ES-I3 (cell line): ENCODE results near the gene ALG9.
A peak's percentile ranks its signal among the peaks of the same experiment; 100 is the strongest.

Experiments
- H3K36me3 ChIP-seq: 2 replicates; pipeline ENCODE4 v1.6.1; 2013; ENCODE audit warnings: mild to moderate bottlenecking, low read length, control low read depth, moderate library complexity; ENCODE audit not compliant: insufficient read depth
- H3K4me1 ChIP-seq: 2 replicates; pipeline ENCODE4 v1.6.1; 2013; ENCODE audit warnings: mild to moderate bottlenecking, control low read depth, low read length; ENCODE audit not compliant: insufficient read depth
- H3K9ac ChIP-seq: 2 replicates; pipeline ENCODE4 v1.6.1; 2013; ENCODE audit warnings: low read depth, mild to moderate bottlenecking, low read length, moderate library complexity
- H3K9me3 ChIP-seq: 2 replicates; pipeline ENCODE4 v1.6.1; 2013; ENCODE audit warnings: mild to moderate bottlenecking, low read length, moderate library complexity; ENCODE audit not compliant: control insufficient read depth, insufficient read depth

ALG9 gene

GRCh38 chr11:111870886-111871692 is at the start of gene ALG9:
Gene ALG9, minus strand, starts transcription at chr11:111871581. Its CDS starts 99 bp downstream, at chr11:111871482.
- H3K36me3 ChIP-seq: no peaks in the 10 kb centered on the region; the same call in 1 of the 2 replicates
- H3K9ac ChIP-seq: peak within 1 kb of the TSS; percentile 64
- no peaks in the 10 kb centered on the region for H3K9me3 ChIP-seq
- peaks cover 6% of the 10 kb centered on the region; the same call in 1 of the 2 replicates for H3K4me1 ChIP-seq

GRCh38 chr11:111920908-111921307 is 49.5 kb upstream of the ALG9 start:
- Histone ChIP-seq H3K36me3 (no peaks in the 10 kb centered on the region), H3K4me1 (peaks cover 9% of the 10 kb centered on the region; the same call in 1 of the 2 replicates), H3K9me3 (no peaks in the 10 kb centered on the region), H3K9ac (no peak overlapping the region)

GRCh38 chr11:111918390-111919256 is 47.2 kb upstream of the ALG9 start, which contains the start of gene C11orf52:
Gene C11orf52, plus strand, starts transcription at chr11:111918913. Its CDS starts 60 bp downstream, at chr11:111918973.
- H3K4me1 ChIP-seq: peaks cover 14% of the 10 kb centered on the region; the same call in 1 of the 2 replicates
- H3K9me3 ChIP-seq: no peaks in the 10 kb centered on the region
- H3K36me3 ChIP-seq: no peaks in the 10 kb centered on the region
- peak within 1 kb of the TSS; percentile 44; the same call in 1 of the 2 replicates for H3K9ac ChIP-seq

GRCh38 chr11:111917788-111918187 is 46.4 kb upstream of the ALG9 start:
- H3K9ac ChIP-seq: no peak overlapping the region
- no peaks in the 10 kb centered on the region for H3K9me3 ChIP-seq
- no peaks in the 10 kb centered on the region for H3K36me3 ChIP-seq
- H3K4me1 ChIP-seq: peaks cover 16% of the 10 kb centered on the region; the same call in 1 of the 2 replicates

GRCh38 chr11:111917312-111917711 is 45.9 kb upstream of the ALG9 start:
- Histone ChIP-seq H3K9me3 (no peaks in the 10 kb centered on the region), H3K36me3 (no peaks in the 10 kb centered on the region), H3K4me1 (peaks cover 17% of the 10 kb centered on the region; the same call in 1 of the 2 replicates), H3K9ac (no peak overlapping the region)

- H3K9ac ChIP-seq: no peak overlapping the region
- no peaks in the 10 kb centered on the region for H3K36me3 ChIP-seq
- no peaks in the 10 kb centered on the region for H3K9me3 ChIP-seq
- peaks cover 22% of the 10 kb centered on the region; the same call in 1 of the 2 replicates for H3K4me1 ChIP-seq
Measured at GRCh38 chr11:111916768-111917167, 45.4 kb upstream of the ALG9 start.

GRCh38 chr11:111913997-111914396 is 42.6 kb upstream of the ALG9 start:
- no peak overlapping the region; the same call in 1 of the 2 replicates for H3K9ac ChIP-seq
- no peaks in the 10 kb centered on the region for H3K36me3 ChIP-seq
- no peaks in the 10 kb centered on the region for H3K9me3 ChIP-seq
- H3K4me1 ChIP-seq: peaks cover 27% of the 10 kb centered on the region; the same call in 1 of the 2 replicates

- Histone ChIP-seq H3K36me3 (no peaks in the 10 kb centered on the region), H3K9me3 (no peaks in the 10 kb centered on the region), H3K4me1 (peaks cover 24% of the 10 kb centered on the region; the same call in 1 of the 2 replicates), H3K9ac (peak overlapping the region; percentile 41; the same call in 1 of the 2 replicates)
Measured at GRCh38 chr11:111913031-111913861, 41.9 kb upstream of the ALG9 start.

- H3K4me1 ChIP-seq: peaks cover 24% of the 10 kb centered on the region; the same call in 1 of the 2 replicates
- no peaks in the 10 kb centered on the region for H3K9me3 ChIP-seq
- peak within 1 kb of the TSS; percentile 41 for H3K9ac ChIP-seq
- H3K36me3 ChIP-seq: no peaks in the 10 kb centered on the region
Measured at GRCh38 chr11:111912535-111912934, 41.2 kb upstream of the ALG9 start, which contains the start of gene HSPB2. Gene HSPB2, plus strand, starts transcription at chr11:111912734. Its CDS starts 96 bp downstream, at chr11:111912830.

GRCh38 chr11:111911563-111912401 is 40.4 kb upstream of the ALG9 start, which contains the start of gene CRYAB:
Gene CRYAB, minus strand, starts transcription at chr11:111911770. Its CDS starts 46 bp downstream, at chr11:111911724.
- Histone ChIP-seq H3K36me3 (no peaks in the 10 kb centered on the region), H3K9me3 (no peaks in the 10 kb centered on the region), H3K4me1 (peaks cover 24% of the 10 kb centered on the region; the same call in 1 of the 2 replicates), H3K9ac (peak within 1 kb of the TSS; percentile 35)

- Histone ChIP-seq H3K9ac (no peak overlapping the region), H3K4me1 (peaks cover 24% of the 10 kb centered on the region; the same call in 1 of the 2 replicates), H3K9me3 (no peaks in the 10 kb centered on the region), H3K36me3 (no peaks in the 10 kb centered on the region)
Measured at GRCh38 chr11:111910676-111911562, 39.5 kb upstream of the ALG9 start.

- Histone ChIP-seq H3K36me3 (no peaks in the 10 kb centered on the region), H3K9ac (no peak overlapping the region), H3K4me1 (peaks cover 23% of the 10 kb centered on the region; the same call in 1 of the 2 replicates), H3K9me3 (no peaks in the 10 kb centered on the region)
Measured at GRCh38 chr11:111909378-111909777, 38.0 kb upstream of the ALG9 start.
